ENCODE measurements around the gene MFAP2.
"Not testable (repeated sequence)": the region's sequence is repeated elsewhere in the genome, so short reads cannot be mapped to it uniquely, and the experiment has no call there.

Gene MFAP2

GRCh38 chr1:16965486-16966067 is 14.8 kb downstream of the MFAP2 start:
- H3K4me3 ChIP-seq (ENCODE audit: low read depth, low read length): no peak overlapping the region

- not testable (repeated sequence) for H3K4me3 ChIP-seq (ENCODE audit: low read depth, low read length)
Measured at GRCh38 chr1:16964169-16964568, 16.3 kb downstream of the MFAP2 start.

- H3K4me3 ChIP-seq (ENCODE audit: low read depth, low read length): no peak overlapping the region
Measured at GRCh38 chr1:16961297-16962133, 18.9 kb downstream of the MFAP2 start.

- H3K4me3 ChIP-seq (ENCODE audit: low read depth, low read length): peak overlapping the region; percentile 31
Measured at GRCh38 chr1:16960560-16961296, 19.7 kb downstream of the MFAP2 start.

- no peak overlapping the region for H3K4me3 ChIP-seq (ENCODE audit: low read depth, low read length)
Measured at GRCh38 chr1:16958475-16958874, 21.9 kb downstream of the MFAP2 start.

GRCh38 chr1:16957731-16958130 is 22.7 kb downstream of the MFAP2 start:
- no peak overlapping the region for H3K4me3 ChIP-seq (ENCODE audit: low read depth, low read length)

- no peak overlapping the region for H3K4me3 ChIP-seq (ENCODE audit: low read depth, low read length)
Measured at GRCh38 chr1:16956775-16957174, 23.6 kb downstream of the MFAP2 start.

- no peak overlapping the region for H3K4me3 ChIP-seq (ENCODE audit: low read depth, low read length)
Measured at GRCh38 chr1:16955186-16955585, 25.2 kb downstream of the MFAP2 start.

GRCh38 chr1:16954579-16954978 is 25.8 kb downstream of the MFAP2 start:
- no peak overlapping the region for H3K4me3 ChIP-seq (ENCODE audit: low read depth, low read length)

GRCh38 chr1:16952376-16952775 is 28.0 kb downstream of the MFAP2 start:
- not testable (repeated sequence) for H3K4me3 ChIP-seq (ENCODE audit: low read depth, low read length)

GRCh38 chr1:16949026-16949425 is 31.4 kb downstream of the MFAP2 start:
- H3K4me3 ChIP-seq (ENCODE audit: low read depth, low read length): not testable (repeated sequence)

GRCh38 chr1:16948282-16948891 is 32.0 kb downstream of the MFAP2 start:
- H3K4me3 ChIP-seq (ENCODE audit: low read depth, low read length): not testable (repeated sequence)

GRCh38 chr1:16946646-16947045 is 33.8 kb downstream of the MFAP2 start:
- H3K4me3 ChIP-seq (ENCODE audit: low read depth, low read length): no peak overlapping the region

- H3K4me3 ChIP-seq (ENCODE audit: low read depth, low read length): not testable (repeated sequence)
Measured at GRCh38 chr1:16946185-16946584, 34.2 kb downstream of the MFAP2 start.

GRCh38 chr1:16945512-16945911 is 34.9 kb downstream of the MFAP2 start:
- not testable (repeated sequence) for H3K4me3 ChIP-seq (ENCODE audit: low read depth, low read length)

- H3K4me3 ChIP-seq (ENCODE audit: low read depth, low read length): no peak overlapping the region
Measured at GRCh38 chr1:16944038-16944437, 36.4 kb downstream of the MFAP2 start.

GRCh38 chr1:16939386-16940180 is 40.8 kb downstream of the MFAP2 start:
- not testable (repeated sequence) for H3K4me3 ChIP-seq (ENCODE audit: low read depth, low read length)

- peak overlapping the region; percentile 28 for H3K4me3 ChIP-seq (ENCODE audit: low read depth, low read length)
Measured at GRCh38 chr1:16938351-16939321, 41.8 kb downstream of the MFAP2 start.

GRCh38 chr1:16936580-16936979 is 43.8 kb downstream of the MFAP2 start:
- not testable (repeated sequence) for H3K4me3 ChIP-seq (ENCODE audit: low read depth, low read length)

Measured in iPS-11a (cell line).